GM21619 (cell line): ENCODE measurements around the gene RFXAP.

ENCODE experiments used
- ATAC-seq: cut with Tn5 transposase; IDR thresholded peaks from one replicate; pipeline ENCODE4 v1.9.1; 2021; ENCODE audit not compliant: unreplicated experiment

The RFXAP gene

GRCh38 chr13:36862722-36863121 is 43.7 kb downstream of the RFXAP start:
- no peak for ATAC-seq

- ATAC-seq, result no peak
Measured at GRCh38 chr13:36865265-36865664, 46.2 kb downstream of the RFXAP start.

GRCh38 chr13:36866232-36866631 is 47.2 kb downstream of the RFXAP start:
- ATAC-seq, result no peak

- ATAC-seq, result no peak
Measured at GRCh38 chr13:36870050-36870692, 51.1 kb downstream of the RFXAP start.

- ATAC-seq, result no peak
Measured at GRCh38 chr13:36872621-36873020, 53.6 kb downstream of the RFXAP start.

GRCh38 chr13:36875431-36875830 is 56.4 kb downstream of the RFXAP start:
- no peak for ATAC-seq

- ATAC-seq, result no peak
Measured at GRCh38 chr13:36875961-36876360, 56.9 kb downstream of the RFXAP start.
